ENCODE results near the gene LCN12. TPM values are rescaled to one million over a fixed set of nuclear protein-coding genes. Genes with fewer than 3 reads are reported as not detected.

LCN12 gene
- polyA plus RNA-seq, 1 donor (not counting 4 experiments of a cell fraction or from before 2014, with no cell fraction given) = not detected

GRCh38 chr9:136964833-136965422 lies 12.9 kb downstream of the LCN12 start:
- no peak overlapping the region for H2AFZ ChIP-seq (ENCODE audit: control insufficient read depth, low read length)
- no peak overlapping the region for H3K9ac ChIP-seq (ENCODE audit: control insufficient read depth, extremely low read depth, insufficient read depth, low read length)
- no peaks in the 10 kb centered on the region for H3K9me1 ChIP-seq (ENCODE audit: control insufficient read depth, extremely low read depth, insufficient read depth, low read length)
- no peaks in the 10 kb centered on the region for H3K79me2 ChIP-seq (ENCODE audit: control insufficient read depth, insufficient read depth, low read length)
- no peak overlapping the region for H3K27ac ChIP-seq (ENCODE audit: control insufficient read depth, insufficient read depth, low read length)
- H4K20me1 ChIP-seq (ENCODE audit: control insufficient read depth, extremely low read depth, insufficient read depth, low read length) = no peaks in the 10 kb centered on the region
- dilution Hi-C loops (cut with MboI; ENCODE audit: extremely low pct_ligation_motif_present, low sequenced_read_pairs) = no loop called here
- DNase-seq (ENCODE audit: low read depth, low spot score) = no peak
- H3K4me2 ChIP-seq (ENCODE audit: control insufficient read depth, extremely low read depth, insufficient read depth, low read depth, low read length) = peak overlapping the region; percentile 41
- no peaks in the 10 kb centered on the region for H3K9me3 ChIP-seq (ENCODE audit: control insufficient read depth, low read depth, low read length)
- H3K36me3 ChIP-seq (ENCODE audit: control insufficient read depth in 2 of 2, extremely low read depth in 1 of 2, insufficient read depth in 2 of 2, low read length in 2 of 2) = no peaks in the 10 kb centered on the region
- H3K27me3 ChIP-seq (ENCODE audit: control insufficient read depth, extremely low read depth, insufficient read depth, low read length) = no peaks in the 10 kb centered on the region
- no peak for TF ChIP-seq EZH2 (IDR thresholded peaks at IDR 0.05; ENCODE audit: low read length)
- TF ChIP-seq CTCF (optimal IDR thresholded peaks at IDR 0.05 in 1 of 3, IDR thresholded peaks at IDR 0.05 in 1 of 3, conservative IDR thresholded peaks at IDR 0.05 in 1 of 3; ENCODE audit: extremely low read depth in 1 of 3, insufficient read depth in 2 of 3, low read length in 3 of 3) = no peak
- no peak overlapping the region for H3K4me3 ChIP-seq (ENCODE audit: control insufficient read depth in 2 of 3, extremely low read depth in 1 of 3, insufficient read depth in 2 of 3, low read depth in 1 of 3, low read length in 3 of 3)
- peaks cover 8% of the 10 kb centered on the region for H3K4me1 ChIP-seq (ENCODE audit: control insufficient read depth, extremely low read depth, insufficient read depth, low read length)
- no peak for FAIRE-seq

GRCh38 chr9:136965771-136966484 lies 13.9 kb downstream of the LCN12 start:
- FAIRE-seq (no peak), DNase-seq (ENCODE audit: low read depth, low spot score) (no peak)
- Histone ChIP-seq H3K27me3 (ENCODE audit: control insufficient read depth, extremely low read depth, insufficient read depth, low read length) (no peaks in the 10 kb centered on the region), H3K4me3 (ENCODE audit: control insufficient read depth in 2 of 3, extremely low read depth in 1 of 3, insufficient read depth in 2 of 3, low read depth in 1 of 3, low read length in 3 of 3) (no peak overlapping the region), H3K9me1 (ENCODE audit: control insufficient read depth, extremely low read depth, insufficient read depth, low read length) (no peaks in the 10 kb centered on the region), H3K4me1 (ENCODE audit: control insufficient read depth, extremely low read depth, insufficient read depth, low read length) (peaks cover 8% of the 10 kb centered on the region), H3K27ac (ENCODE audit: control insufficient read depth, insufficient read depth, low read length) (no peak overlapping the region), H2AFZ (ENCODE audit: control insufficient read depth, low read length) (no peak overlapping the region), H3K4me2 (ENCODE audit: control insufficient read depth, extremely low read depth, insufficient read depth, low read depth, low read length) (no peak overlapping the region), H3K36me3 (ENCODE audit: control insufficient read depth in 2 of 2, extremely low read depth in 1 of 2, insufficient read depth in 2 of 2, low read length in 2 of 2) (no peaks in the 10 kb centered on the region), H4K20me1 (ENCODE audit: control insufficient read depth, extremely low read depth, insufficient read depth, low read length) (no peaks in the 10 kb centered on the region), H3K9ac (ENCODE audit: control insufficient read depth, extremely low read depth, insufficient read depth, low read length) (no peak overlapping the region), H3K9me3 (ENCODE audit: control insufficient read depth, low read depth, low read length) (no peaks in the 10 kb centered on the region), H3K79me2 (ENCODE audit: control insufficient read depth, insufficient read depth, low read length) (no peaks in the 10 kb centered on the region)
- dilution Hi-C loops (cut with MboI; ENCODE audit: extremely low pct_ligation_motif_present, low sequenced_read_pairs) = no loop called here
- TF ChIP-seq EZH2 (IDR thresholded peaks at IDR 0.05; ENCODE audit: low read length) = no peak
- no peak for TF ChIP-seq CTCF (optimal IDR thresholded peaks at IDR 0.05 in 1 of 3, IDR thresholded peaks at IDR 0.05 in 1 of 3, conservative IDR thresholded peaks at IDR 0.05 in 1 of 3; ENCODE audit: extremely low read depth in 1 of 3, insufficient read depth in 2 of 3, low read length in 3 of 3)
